NT2/D1 (cell line): ENCODE measurements around the gene TRIM47.

ENCODE experiments used
- DNase-seq: peaks from one replicate; pipeline ENCODE4 v3.0.0-alpha.2; 2011; ENCODE audit warnings: low read depth, low spot score
- H3K27me3 ChIP-seq: 2 replicates; pipeline ENCODE4 v1.6.0; 2011; ENCODE audit warnings: mild to moderate bottlenecking; ENCODE audit not compliant: insufficient read length, insufficient read depth
- H3K36me3 ChIP-seq: 2 replicates; pipeline ENCODE4 v1.6.1; 2011; ENCODE audit warnings: mild to moderate bottlenecking, low read length, mixed read lengths; ENCODE audit not compliant: insufficient read depth, insufficient read length
- H3K4me1 ChIP-seq: 2 replicates; pipeline ENCODE4 v1.5.1; 2011; ENCODE audit not compliant: insufficient read depth, insufficient read length
- H3K4me3 ChIP-seq: 2 replicates; pipeline ENCODE4 v1.5.1; 2011; ENCODE audit warnings: low read depth; ENCODE audit not compliant: insufficient read length
- H3K9ac ChIP-seq: 2 replicates; pipeline ENCODE4 v1.6.0; 2011; ENCODE audit warnings: low read depth; ENCODE audit not compliant: insufficient read length
- H3K9me3 ChIP-seq: 2 replicates; pipeline ENCODE4 v1.5.1; 2011; ENCODE audit warnings: mild to moderate bottlenecking, low read length; ENCODE audit not compliant: insufficient read depth
- SUZ12 ChIP-seq: IDR thresholded peaks from 2 replicates; pipeline ENCODE4 v1.6.1; 2011; ENCODE audit not compliant: insufficient read length, insufficient read depth; ENCODE audit errors: extremely low read depth
- YY1 ChIP-seq: IDR thresholded peaks from 2 replicates; pipeline ENCODE4 v1.6.1; 2011; ENCODE audit not compliant: insufficient read length, insufficient read depth
- ZNF274 ChIP-seq: IDR thresholded peaks from 2 replicates; pipeline ENCODE4 v1.6.1; 2011; ENCODE audit warnings: mild to moderate bottlenecking, low read depth, low read length

TRIM47 gene

DNA sequence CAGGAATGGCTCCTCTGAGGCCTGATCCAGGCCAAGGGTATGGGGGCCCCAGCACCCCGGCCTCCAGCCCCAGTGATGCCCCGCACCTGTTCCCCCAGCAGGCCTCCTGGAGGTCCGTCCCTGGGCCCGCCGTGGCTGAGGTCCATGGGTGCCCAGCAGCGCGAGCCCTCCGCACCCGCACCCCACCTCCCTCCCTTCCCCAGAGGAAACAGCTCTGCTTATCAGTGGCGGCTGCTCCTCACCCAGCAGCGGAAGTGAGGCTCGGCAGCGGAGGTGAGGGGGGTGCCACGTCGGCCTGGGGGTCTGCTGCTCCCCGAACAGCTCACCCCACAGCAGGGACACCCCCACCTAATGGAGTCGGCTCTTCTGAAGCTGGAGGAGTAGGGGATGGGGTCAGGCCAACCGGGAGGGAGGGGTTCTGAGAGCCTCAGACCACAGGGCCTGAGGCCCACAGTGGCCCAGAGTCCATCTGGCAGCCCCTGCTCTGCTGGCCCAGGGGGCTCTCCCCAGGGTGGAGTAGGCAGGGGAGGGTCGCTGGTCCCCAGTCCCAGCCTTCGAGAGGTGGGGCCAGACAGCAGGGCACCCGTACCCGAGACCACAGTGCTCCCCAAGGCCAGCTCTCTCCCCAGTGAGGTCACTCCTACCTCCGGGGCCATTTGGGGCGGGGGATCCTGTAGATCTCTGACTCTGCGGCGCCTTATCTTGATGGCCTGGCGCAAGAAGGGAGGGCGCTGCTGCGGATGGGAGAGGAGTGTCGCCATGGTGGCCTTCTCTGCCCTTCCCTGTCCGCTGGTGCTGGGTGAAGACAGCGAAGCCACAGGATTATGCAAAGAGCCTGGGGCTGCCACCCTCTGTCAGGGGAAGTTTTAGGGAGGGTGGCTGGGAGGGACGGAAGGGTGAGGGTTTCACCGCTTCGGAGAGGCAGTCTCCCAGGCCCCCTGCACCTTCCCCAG, 34.5 kb downstream of the TRIM47 start, which contains the start of gene UNC13D:
Gene UNC13D (minus strand): TSS at position 828 of the 953 bp plus-strand sequence. CDS start 67 bp downstream, at position 761.
- Histone ChIP-seq H3K36me3 (peaks cover 37% of the 10 kb centered on the region), H3K9ac (peak within 1 kb of the TSS; percentile 64), H3K4me1 (peaks cover 41% of the 10 kb centered on the region), H3K4me3 (no peak within 1 kb of the TSS), H3K9me3 (no peaks in the 10 kb centered on the region), H3K27me3 (no peaks in the 10 kb centered on the region)
- no peak for TF ChIP-seq SUZ12
- TF ChIP-seq YY1 = no peak
- no peak for TF ChIP-seq ZNF274
- no peak for DNase-seq

DNA sequence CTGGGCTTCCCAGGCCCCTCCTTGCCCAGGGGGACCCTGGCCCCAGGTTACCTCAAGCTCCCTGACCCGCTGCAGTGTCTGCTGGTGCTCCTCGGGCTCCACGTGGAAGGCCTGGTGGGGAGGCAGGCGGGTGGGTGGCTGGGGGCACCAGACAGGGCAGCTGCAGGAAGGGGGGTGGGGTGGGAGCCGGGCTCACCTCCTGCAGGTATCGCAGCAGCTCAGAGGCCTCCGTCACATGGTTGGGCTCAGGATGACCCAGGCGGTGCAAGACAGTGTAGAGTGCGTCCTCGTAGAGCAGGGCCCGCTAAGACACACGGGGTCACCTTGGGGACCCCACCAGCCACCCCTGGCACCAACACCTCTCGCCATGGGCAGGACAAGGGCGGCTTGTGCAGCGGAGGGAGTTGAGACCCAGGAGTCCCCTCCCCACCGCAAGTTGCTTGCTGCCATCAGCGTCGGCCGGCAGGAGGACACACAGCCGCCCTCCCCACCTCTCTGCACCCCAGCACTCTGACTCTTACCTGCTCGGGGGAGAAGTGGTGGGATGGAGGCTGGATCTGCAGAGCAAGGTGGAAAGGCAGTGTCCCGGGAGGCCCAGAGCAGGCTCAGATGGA, 35.3 kb downstream of the TRIM47 start:
- Histone ChIP-seq H3K9me3 (no peaks in the 10 kb centered on the region), H3K4me1 (peaks cover 44% of the 10 kb centered on the region), H3K27me3 (no peaks in the 10 kb centered on the region), H3K9ac (no peak overlapping the region), H3K4me3 (no peak overlapping the region), H3K36me3 (peaks cover 29% of the 10 kb centered on the region)
- TF ChIP-seq YY1 (no peak), SUZ12 (no peak), ZNF274 (no peak)
- no peak for DNase-seq

- Histone ChIP-seq H3K27me3 (no peaks in the 10 kb centered on the region), H3K9ac (no peak overlapping the region), H3K9me3 (no peaks in the 10 kb centered on the region), H3K4me1 (peaks cover 47% of the 10 kb centered on the region), H3K36me3 (peaks cover 22% of the 10 kb centered on the region), H3K4me3 (no peak overlapping the region)
- TF ChIP-seq SUZ12 (no peak), YY1 (no peak), ZNF274 (no peak)
- DNase-seq = no peak
These were observed 36.0 kb downstream of the TRIM47 start for GRCh38 chr17:75842411-75842810.

GRCh38 chr17:75840799-75841164, 37.6 kb downstream of the TRIM47 start:
- Histone ChIP-seq H3K27me3 (no peaks in the 10 kb centered on the region), H3K36me3 (peaks cover 6% of the 10 kb centered on the region), H3K9me3 (no peaks in the 10 kb centered on the region), H3K4me1 (peaks cover 37% of the 10 kb centered on the region), H3K9ac (peak overlapping the region; percentile 62), H3K4me3 (no peak overlapping the region)
- DNase-seq = no peak
- TF ChIP-seq SUZ12 = no peak
- no peak for TF ChIP-seq ZNF274
- TF ChIP-seq YY1 = no peak

GRCh38 chr17:75839942-75840798, 38.2 kb downstream of the TRIM47 start:
- TF ChIP-seq SUZ12 (no peak), YY1 (no peak), ZNF274 (no peak)
- Histone ChIP-seq H3K9me3 (no peaks in the 10 kb centered on the region), H3K9ac (peak overlapping the region; percentile 62), H3K27me3 (no peaks in the 10 kb centered on the region), H3K4me1 (peaks cover 32% of the 10 kb centered on the region), H3K4me3 (no peak overlapping the region), H3K36me3 (peaks cover 2% of the 10 kb centered on the region)
- no peak for DNase-seq

DNA sequence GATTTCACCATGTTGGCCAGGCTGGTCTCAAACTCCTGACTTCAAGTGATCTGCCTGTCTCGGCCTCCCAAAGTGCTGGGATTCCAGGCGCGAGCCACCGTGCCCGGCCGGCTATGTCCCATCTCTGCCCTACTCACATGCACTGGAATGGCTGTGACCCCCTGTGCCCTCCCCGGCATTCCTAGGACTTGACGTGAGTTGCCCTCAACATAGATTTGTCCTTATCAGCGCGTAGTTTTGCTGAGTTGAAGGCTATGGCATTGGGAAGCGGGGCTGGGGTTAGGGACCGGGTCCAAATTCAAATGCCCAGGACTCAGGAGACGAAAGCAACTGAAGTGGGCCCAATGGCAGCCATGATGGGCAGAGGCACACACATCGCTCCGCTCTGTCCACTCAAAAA, 40.0 kb downstream of the TRIM47 start:
- Histone ChIP-seq H3K4me1 (peaks cover 25% of the 10 kb centered on the region), H3K4me3 (no peak overlapping the region)
- TF ChIP-seq YY1 (no peak), ZNF274 (no peak), SUZ12 (no peak)

More for the DNA sequence above, 40.0 kb downstream of the TRIM47 start:
- Histone ChIP-seq H3K36me3 (no peaks in the 10 kb centered on the region), H3K27me3 (no peaks in the 10 kb centered on the region), H3K9me3 (no peaks in the 10 kb centered on the region), H3K9ac (no peak overlapping the region)
- DNase-seq = no peak
